ENCODE results near the gene WDR7.

The WDR7 gene

DNA sequence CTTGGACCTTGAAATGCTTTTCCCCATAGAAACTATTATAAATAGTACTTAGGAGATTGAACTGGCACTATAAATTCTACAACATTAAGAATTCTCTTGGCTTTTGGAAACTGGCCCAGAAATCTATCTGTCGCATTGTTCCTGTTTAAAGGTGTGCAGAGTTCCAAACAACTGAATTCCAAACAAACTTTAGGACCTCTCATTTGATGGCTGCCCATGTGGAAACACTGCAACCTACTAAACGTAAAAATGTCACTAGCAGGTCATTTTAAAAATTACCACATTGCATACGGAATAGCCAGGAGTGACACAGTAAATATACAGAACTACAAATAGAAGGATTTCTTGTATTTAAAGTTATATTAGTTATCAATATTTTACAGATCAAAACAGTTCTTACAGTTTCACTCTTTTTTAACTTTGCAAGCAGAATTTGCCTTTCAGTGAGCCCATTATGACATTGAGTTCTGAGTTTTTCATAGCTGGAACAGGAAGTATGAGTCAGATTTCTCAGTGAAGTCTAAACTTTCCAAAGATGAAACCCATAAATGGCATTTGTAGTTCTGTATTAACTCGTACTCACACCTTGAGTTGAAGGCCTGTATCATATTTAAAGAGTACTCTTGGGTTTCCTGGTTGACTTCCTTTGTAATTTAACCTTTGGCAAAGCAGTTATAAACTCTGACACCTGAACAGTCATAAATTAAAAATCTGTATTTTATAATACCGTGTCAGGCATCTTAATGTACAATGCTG is 353.4 kb downstream of the WDR7 start:
- DNase-seq, result no peak

DNA sequence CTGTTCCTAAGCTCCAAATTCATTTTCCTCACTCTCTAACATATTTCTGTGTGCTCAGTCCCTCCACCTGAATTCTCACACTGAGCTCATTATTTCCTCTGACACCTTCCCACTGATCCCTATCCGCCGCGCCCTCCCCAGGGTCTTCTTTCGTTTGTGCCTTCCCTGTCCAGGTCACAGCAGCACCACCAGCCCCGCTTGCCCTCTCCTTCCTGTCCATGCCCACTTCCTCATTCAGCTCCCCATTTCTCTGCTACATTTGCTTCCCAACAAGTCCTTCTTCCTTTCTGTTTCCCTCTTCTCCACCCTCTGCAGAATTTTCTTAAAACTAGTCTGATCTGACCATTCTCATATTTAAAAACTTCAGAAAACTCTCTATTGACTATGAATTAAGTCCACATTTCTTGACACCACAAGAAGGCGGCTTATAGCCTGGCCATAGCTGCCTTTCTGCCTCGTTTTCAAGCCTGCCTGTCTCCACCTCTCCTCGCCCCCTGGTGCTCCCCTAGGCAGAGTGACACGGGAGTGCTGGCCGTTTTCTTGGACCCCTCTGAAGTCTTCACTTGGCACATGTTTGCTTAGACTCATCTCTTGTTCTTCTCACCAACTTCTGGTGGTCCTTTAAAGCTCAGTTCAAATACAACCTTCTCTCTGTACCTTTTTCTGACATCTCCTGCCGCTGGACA is 357.0 kb downstream of the WDR7 start:
- no peak for DNase-seq

DNA sequence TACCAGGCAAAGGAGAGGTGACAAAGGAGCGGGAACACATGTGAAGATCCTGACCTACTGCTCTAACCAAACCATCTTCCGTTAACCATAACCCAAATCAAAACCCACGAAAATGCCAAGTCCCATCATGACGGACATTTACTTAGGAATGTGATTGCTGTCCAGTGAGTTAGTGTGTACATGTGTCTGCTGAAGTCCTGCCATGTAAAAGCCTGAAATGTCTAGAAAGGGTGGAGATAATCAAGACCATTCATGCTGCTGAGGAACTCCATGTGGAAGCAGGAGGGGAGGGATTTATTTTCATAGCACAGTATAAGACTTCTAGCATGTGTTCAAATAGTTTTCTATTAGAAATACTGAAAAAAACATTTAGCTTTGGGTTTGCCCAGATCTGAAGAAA is 358.7 kb downstream of the WDR7 start:
- no peak for DNase-seq

DNA sequence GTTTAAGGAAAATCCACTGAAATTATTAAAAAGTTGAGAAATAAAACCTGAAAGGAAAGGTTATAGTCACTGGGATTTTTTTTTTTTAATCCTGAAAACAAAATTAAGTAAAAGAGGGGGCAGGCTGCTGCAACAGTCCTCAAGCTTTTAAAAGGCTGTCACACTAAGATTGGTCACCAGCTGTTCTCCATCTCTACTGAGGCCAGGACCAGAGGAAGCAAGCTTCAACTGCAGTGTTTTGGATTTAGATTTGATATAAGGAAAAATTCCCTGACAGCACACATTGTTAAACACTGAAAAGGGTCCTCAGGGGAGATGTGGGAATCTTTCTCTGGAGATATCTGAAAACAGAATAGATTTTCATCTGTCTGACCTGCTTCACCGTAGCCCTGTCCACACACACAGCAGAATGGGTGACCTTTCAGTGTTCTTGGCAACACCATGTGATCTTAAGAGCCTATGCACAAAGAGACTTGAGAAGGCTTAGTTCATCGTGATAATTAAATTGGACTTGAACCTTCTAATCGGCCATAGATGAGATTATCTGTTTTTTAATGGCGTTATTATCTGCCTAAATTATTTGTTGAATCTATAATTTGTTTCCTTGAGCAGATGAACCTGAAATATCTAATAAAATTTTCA is 363.7 kb downstream of the WDR7 start:
- no peak for DNase-seq

DNA sequence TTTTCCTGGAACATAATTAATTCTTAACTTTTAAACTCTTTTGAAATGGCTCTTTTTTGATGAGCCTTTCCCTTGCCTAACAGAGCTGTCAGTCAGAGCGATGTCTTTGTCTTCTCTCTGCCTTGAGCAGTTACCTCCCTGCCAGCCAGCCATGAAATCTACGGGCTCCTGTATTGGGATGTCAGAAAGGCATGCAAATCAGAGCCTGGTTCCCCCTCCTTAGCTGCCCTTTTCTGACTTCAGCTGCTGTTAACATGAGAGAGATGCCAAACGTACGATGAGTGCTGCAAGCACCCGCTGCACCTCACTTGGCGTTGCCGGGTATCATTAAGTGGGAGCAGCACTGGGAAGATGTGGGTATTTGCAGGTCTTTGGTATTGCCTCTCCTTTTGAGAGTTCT is 364.3 kb downstream of the WDR7 start:
- DNase-seq, result no peak

DNA sequence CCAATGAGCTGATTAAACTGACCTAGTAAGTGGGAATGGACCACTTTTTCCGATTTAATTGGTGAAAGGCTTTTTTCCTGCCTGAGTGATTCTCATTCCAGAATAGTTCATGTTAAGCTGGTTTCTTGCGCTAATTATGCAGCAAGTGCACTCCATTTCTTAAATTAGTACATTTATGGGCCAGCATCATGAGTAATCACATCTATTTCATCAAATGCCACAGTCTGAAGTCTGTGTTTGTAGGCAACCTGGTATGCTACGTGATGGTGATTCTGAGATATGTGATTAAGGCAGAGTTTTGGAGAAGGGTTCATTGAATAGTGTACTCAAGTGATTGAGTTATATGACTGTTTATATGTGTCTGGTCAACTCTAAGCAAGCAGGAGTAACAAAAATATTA is 367.7 kb downstream of the WDR7 start:
- DNase-seq, result no peak

DNA sequence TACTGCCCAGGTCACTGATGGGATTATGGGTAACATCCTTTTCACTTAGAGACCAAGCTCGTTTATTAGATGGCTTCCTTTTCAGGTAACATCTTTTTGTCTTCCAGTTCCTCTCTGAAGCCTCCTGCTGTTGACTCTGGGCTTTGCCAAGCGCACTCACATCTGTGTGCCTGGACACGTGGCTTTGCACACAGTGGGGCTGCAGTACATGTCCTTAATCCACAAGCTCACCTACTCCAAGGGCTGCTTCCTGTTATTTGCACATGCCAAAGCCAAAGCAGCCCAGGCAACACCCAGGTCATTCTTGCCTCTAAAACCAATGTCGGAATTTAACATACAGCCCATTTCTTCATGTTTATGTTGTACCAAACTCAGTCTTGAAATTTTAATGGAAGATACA is 371.6 kb downstream of the WDR7 start:
- no peak for DNase-seq

DNA sequence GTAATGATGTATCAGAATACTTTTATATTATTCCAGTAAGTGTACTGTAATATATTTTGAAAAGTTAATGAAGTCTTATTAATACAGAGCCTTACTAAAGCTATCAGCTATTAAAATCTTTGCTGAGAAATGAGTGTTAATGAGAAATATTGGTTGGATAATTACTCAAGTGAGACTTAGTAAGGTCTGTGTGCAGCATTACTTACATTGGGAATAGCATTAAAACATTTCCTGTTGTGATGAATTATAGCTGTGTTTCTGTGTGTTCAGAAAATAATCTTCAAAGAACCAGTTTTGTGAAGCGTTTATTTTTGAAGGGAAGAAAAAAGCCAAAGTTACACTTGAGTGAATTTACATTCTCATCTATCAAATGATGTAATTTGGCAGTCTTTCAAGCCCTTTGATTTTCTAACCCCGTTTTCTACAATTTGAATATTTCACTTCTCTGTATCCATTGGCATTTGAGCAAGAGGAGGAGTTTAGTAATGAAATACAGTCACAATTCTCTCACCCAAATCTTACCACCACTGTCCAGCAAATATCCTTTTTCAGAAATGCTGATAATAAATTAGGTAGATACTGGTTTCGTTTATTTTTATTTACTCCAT is 372.2 kb downstream of the WDR7 start:
- DNase-seq, result no peak

DNA sequence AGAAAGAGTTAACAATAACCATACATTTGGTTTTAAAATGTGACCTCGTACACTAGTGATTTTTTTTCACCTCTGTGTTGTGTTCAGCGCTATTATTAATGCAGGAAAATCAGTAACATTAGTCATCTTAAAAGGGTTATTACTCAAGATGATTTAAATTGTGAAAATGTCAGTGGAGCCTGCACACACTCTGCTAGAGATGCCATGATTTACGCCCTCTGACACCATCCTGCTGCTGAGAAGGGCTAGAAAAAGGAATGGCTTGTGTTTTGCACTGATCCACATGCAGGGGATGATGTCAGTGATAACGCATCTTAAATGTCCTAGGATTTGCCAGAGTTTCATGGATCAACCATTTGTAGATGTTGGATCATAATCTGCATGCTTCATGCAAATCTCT is 374.4 kb downstream of the WDR7 start:
- DNase-seq, result no peak

DNA sequence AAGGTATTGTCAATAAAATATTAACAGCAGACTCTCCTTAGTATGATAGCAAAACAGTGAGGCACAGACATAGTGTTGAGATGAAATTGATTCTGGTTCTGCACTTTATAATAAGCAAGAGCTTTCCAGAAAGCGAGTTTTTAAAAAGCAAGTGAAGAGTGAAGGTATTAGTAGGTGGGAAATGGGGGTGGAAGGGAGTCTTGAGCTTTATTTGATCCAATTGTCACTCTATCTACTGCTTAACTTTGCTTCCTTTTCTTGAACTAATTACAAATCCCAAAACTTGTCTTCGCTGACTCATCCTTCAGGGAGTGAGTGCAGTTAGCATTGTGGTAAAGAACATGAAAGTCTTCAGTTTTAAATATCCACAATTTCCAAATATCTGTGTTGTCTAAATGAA is 375.2 kb downstream of the WDR7 start:
- DNase-seq, result no peak

DNA sequence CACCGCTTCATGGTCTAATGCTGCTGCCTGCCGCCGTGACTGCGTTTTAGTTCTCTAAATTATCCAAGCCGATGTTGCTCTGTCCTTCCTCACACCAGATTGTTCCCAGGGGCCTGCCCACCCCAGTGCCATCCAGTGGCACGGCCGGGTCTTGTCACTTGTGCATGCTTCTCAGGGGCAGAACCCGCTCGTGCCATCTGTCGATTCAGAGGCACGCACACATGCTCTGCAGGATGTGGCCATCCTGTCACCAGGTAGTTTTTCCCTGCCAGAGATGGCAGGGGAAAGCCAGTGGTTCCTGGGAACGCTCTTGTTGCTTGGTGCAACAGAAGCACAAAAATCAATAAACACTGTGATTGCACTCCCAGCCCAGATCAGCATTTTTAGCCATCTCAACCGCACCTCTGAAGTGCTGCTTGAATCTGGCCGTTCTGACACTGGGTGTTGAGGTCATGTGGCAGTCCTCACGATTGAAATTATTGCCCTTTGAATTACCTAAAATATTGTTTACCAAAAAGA is 376.1 kb downstream of the WDR7 start:
- no peak for DNase-seq

DNA sequence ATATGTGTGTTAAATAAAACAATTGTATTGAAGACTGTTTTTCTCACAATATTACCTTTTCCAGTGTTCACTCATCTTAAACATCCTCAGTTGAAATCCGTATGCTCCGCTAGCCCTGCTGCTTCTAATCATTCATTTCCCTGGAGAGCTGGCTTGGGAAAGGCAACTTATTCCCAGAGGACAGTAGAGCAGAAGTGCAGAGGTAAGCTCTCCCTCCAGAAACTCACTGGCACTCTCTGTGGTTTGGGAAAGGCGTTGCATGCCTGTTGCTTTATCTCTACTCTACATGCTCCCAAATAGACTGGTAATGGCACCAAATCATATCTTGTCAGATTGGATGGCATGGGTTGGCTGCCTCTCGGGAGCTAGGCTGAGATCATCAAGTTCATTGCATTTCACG is 378.6 kb downstream of the WDR7 start:
- DNase-seq, result no peak

DNA sequence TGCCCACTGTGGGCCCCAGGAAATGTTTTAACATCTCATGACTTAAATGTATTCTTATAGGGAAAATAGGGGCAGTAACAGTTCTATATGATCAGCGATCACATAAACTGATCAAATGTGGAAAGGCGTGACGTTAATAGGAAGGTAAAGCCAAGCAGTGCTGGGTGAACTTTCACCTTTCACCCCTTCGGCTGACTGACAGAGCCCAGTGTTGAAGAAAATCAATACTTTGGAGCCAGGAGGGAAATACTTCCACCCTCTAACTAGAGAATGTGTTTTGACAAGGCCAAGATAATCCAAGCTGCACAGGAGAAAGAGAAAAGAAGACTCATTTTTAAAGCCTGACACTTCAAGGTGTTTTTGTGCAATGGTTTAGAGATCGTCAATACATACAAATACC is 379.3 kb downstream of the WDR7 start:
- DNase-seq, result no peak

DNA sequence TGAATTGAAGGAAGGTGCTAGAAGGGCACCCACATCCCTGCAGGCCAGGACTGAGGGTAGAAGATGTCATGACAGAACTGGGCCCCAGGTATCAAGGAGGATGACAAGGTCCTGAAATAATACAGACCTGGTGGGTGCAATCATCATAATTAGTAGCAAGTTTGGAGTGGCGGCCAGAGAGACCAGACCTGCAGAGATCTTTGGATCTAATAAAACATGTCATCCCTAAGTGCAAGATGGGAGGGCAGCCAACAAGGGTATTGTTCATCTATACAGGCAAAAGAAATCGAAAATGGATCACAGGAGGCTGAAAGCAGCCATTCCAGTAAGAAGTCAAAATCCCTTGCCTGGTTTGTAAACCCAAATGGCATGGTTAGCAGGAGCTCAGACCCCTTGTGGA is 384.4 kb downstream of the WDR7 start:
- no peak for DNase-seq

DNA sequence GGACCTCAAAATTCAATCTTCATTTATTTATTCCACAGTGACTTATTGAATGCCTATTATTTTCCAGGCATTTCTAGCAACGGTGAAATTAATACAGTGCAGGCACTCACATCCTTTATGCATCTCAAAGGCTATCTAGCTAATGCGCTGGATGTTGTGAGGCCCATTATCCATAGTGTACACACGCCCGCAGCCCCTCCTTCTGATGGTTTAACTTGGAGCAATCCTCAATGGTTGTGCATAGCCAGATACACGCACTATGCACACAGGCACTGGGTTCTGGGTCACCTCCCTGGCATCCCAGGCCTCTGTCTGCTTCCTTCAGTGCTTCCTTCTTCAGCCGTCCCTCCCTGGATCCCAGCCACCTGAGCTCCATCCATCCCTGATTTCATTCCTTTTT is 387.2 kb downstream of the WDR7 start:
- no peak for DNase-seq

DNA sequence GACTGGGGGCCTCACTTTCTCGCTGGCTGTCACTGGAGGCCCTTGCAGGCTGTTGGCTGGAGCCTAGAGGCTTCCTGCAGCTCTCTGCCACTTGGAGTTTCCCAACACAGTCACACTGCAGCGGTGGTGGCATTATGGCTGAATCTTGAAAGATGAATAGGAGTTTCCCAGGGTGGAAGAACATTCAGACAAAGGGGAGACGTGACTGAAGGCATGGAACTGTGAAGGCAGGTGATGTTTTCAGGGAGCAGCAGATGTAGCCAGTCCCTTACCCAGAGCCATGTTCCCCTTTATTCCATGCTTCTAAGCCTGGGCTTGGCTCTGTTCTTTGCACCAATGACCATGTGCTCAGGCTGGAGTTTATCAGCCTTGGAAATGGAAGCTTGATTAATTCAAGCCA is 389.0 kb downstream of the WDR7 start:
- no peak for DNase-seq

DNA sequence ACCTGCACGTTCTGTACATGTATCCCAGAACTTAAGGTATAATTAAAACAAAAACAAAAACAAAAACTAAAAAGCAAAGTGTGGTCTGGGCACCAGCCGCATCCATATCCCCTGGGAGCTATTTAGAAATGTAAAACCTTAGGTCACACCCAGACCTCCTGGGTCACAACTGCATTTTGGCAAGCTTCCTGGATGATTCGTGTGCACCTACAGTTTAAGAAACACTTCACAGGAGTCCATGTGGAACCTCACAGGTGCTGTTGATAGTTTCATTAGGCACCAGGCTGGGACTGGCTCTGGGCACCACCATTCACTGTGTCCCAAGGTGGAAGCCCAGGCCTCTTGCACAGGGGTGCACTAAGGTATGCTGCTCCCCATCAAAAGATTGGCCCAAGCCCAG is 392.1 kb downstream of the WDR7 start:
- DNase-seq, result no peak

DNA sequence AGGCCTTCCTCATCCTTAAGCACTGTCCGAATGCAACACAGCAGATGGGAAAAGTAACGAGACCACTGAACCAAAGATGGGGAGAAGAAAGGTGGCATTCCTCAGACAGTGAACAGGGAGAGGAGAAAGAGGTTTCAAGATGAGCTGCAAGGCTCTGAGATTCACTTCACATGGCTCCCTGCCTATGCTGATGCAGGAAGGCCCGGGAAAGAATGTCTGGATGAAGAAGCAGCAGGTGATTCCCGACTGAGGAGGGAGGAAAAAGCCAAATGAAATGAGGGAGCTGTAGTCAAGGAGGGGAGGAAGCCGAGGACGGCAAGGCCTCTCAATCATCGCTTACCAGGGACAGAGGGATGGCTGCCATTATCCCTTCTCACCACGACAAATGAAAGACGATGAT is 397.2 kb downstream of the WDR7 start:
- no peak for DNase-seq

DNA sequence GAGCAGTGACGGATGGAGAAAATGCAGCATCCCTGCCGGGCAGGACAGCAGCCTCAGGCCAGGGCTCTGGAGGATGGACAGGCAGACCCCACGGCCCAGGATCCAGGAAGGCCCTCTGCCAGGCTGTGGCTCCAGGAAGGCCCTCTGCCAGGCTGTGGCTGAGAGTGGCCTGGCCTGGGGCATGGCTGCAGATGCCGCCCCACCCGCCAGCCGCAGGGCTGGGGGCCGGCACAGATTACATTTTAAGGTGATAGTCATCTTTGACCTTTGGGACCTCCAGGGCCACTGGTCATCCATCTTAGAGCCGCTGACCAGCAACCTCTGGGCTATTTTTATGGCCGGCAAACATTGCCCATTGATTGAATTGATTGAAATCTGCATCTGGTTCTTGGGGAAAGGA is 397.7 kb downstream of the WDR7 start:
- no peak for DNase-seq

DNA sequence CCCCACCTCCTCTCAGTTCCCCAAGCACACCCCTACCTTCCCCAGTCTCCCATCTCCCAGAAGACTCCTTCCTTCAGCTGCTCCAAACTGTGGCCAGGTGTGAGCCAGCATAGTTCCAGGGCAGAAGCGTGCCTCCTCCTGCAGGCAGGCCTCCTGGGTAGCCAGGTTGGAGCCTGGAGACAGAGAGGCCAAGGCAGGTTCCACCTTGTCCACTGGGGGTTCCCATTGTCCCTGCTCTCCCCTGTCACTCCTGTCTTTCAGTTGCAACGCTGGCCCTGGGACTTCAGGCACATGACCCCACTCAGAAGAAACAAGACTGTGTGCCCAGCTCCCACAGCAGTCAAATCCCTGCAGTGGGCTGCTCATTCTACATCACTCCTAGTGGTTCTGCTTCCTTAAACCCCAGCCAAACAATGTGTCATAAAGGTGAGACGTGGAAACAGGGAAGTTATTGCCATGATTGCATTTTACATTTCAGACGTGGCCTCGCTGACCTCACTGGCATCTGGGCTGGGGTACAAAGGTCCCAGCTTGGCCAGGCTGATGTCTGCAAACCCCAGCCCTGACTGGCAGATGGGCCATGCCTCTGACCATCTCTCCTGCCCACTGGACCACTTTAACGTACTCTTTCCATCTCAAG is 399.3 kb downstream of the WDR7 start:
- DNase-seq, result no peak

DNA sequence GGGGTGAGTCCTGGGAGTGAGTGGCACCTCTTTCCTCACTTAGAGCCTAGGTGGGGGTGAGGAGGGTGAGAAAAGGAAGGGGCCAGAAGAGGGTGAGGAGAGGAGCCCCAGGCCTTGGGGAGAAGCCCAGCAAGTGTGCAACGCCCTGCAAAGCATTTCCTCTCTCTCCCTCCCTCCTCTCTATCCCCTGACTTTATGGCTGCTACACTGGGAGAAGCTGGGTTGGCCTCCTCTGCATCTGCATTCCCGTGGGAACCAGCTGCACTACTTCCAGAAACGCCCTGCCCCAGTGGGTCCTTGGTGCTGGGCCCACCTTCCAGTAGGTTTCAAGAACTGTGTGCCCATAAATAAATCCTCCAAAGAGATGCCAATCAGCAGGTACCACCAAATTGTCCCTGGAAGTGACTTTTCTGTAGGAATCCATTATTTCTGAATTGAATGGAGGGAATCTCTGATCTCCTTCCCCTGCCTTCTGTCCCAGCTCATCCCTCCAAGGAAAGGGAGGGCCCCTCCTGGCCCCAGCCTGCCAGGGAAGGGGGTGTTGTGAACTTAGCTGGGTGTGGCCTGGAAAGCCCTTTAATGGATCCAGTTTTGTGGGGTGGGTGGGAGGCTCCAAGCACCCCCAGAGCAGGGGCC is 400.0 kb downstream of the WDR7 start:
- DNase-seq, result no peak

DNA sequence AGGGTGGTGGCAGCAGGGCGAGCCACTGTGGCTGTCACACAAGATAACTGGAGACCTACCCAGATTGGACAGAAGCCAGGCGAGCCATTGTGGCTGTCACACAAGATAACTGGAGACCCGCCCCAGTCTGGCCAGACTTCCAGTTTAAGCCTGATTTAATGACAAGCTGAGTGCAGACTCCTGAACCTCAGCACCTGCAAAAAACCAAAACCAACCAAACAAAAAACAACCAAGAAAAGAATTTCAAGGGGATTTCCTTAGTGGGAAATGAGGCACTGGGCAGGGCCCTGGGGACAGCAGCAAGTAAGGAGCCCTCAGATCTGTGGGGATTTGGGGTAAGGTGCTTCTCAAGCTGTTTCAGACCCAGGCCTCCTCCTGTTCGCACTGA is 400.5 kb downstream of the WDR7 start:
- DNase-seq, result no peak

DNA sequence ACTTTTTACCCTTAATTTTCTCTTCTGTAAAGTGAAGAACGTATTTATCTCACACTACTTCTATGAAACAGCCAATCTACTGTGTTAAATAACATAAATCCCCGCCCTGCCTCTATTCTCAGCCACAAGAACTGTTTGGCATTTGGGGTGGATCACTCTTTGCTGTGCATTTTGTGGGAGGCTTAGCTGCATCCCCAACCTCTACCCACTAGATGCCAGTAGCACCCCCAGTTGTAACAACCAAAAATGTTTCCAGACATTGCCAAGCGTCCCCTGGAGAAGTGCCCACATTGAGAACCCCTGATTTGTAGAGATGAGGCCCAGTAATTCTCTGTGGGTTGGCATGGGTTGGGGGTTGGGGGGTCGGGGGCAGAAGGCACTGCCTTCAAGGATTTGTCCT is 401.0 kb downstream of the WDR7 start:
- DNase-seq, result no peak

Data from activated naive CD4-positive, alpha-beta T cell (primary cell).